HG03108 (cell line): ENCODE results near the gene NFS1.

Experiments used
- ATAC-seq: cut with Tn5 transposase; IDR thresholded peaks from one replicate; pipeline ENCODE4 v1.9.1; 2021; ENCODE audit warnings: moderate library complexity; ENCODE audit not compliant: unreplicated experiment

Gene NFS1

DNA sequence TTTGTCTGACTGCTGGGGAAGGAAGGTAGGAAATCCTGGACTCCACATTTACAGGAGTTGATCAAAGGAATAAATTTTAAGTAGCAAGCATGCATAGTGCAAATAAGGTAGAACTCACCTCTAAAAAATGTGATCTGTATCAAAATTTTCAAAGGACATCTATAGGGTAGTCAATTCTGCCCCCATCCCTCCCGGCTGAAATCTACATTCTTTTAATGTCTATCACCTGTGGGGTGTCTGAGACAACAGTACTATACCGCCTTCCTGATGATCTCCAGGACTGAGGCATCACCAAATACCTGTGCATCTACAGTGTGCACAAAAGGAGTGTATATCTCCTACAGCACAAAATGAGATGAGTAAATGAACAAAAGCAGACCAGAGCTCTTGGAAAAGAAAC, 54.3 kb downstream of the NFS1 start:
- ATAC-seq, result no peak

DNA sequence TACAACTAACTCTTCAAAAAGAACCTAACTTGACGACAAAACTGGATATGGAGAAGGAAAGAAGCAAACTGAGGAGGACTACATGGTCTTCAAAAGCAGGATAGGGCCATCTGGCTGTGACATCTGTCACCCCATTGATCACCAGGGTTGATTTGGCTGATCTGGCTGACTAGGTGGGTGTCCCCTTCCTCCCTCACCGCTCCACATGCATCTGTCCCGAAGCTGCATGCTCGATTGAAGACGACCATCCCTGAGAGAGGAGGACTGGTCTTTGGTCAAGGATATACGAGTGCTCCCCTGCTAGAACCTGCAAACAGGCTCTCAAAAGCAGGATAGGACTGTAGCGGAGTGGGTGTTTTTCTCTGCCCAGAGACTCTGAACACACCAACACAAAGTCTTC, 56.1 kb downstream of the NFS1 start:
- ATAC-seq, result no peak

GRCh38 chr20:35641743-35642142, 57.4 kb downstream of the NFS1 start:
- no peak for ATAC-seq

DNA sequence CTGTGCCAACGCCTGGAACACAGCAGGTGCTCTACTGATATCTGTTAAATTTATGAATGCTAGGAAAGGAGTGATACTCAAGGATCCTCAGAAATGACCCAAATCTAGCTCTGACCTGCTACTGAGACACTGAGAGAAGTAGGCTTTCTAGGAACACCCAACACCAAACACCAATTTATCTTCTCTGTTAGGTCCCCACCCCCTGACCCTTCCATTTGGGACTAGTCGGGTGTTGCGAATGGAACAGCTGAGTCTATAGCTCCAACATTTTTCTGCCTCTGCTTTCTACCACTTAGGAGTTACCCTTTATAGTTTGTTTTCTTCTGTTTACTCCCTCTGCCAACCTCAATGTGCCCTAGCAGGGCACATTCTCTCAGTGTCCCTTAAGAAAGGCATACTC, 58.4 kb downstream of the NFS1 start:
- ATAC-seq, result no peak

DNA sequence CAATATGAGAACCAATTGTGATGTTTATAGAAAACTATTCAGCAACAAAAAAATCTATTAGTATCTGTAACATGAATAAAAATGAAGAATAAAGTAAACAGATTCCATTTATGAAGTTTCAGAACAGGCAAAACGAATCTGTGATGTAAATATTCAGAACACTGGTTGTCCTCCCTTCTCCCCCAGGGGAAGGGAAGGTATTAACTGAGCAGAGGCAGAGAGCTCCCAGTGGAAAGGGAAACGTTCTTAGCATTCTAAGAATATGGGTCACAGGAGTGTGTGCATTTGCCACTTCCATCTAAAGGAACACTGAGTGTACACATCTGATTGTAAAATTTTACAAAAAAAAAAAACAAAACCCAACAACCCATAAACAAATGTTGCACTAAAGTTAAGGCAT, 60.4 kb downstream of the NFS1 start:
- no peak for ATAC-seq

DNA sequence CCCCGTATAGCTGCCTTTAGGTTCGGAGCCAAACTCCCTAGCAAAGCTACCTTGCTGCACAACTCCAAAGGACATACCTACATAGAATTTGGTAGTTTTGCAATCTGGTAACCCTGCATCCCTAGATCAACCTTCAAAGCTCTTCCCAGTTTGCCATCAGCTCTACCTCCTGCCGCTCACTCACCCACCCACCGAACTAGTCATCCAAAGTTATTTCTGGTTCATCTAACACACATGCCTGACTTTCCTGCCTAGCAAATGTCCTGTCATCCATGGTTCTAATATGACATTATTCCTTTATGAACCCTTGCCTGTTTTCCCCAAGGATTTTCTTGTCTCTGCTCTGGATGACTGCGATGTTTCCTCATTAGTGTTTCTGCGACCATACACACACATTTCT, 61.9 kb downstream of the NFS1 start:
- no peak for ATAC-seq

GRCh38 chr20:35636095-35636494, 63.1 kb downstream of the NFS1 start:
- no peak for ATAC-seq

DNA sequence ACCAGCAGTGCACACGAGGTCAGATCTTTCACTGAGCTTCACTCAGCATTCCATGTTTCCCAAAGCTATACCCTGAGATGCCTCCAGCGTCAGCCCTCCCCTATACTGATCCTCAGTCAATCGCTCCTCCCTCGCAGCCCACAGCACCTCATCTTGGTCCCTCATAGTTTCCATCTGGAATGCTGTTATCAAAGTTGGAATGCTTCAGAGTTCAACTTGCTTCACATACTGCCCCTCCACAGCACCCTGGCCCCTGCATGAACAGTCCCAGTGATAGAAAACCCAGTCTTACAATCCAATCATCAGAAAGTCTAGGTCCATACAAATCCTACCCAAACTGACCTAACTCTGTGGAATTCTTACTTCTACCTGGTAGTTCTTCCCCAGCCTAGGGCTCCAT, 63.5 kb downstream of the NFS1 start:
- ATAC-seq, result no peak

GRCh38 chr20:35632539-35633115, 66.5 kb downstream of the NFS1 start:
- no peak for ATAC-seq

DNA sequence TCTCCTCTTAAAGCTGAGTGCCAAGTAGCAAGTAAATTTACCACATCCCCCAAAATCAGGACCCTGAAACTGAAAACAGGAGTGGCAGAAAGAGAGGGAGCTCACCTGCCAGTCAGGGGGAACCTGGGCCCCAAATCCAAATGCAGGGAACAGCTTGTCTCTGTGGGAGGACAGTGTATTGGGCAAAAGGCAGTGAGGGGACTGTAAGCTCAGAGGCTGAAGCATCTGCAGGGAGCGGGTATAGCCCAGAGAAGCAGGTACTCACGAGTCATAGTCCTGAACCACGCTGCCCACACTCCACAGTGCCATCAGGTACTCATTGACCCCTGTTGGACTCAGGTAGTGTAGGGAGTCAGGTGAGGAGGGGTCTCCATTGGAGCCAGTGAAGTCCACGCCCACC, 68.5 kb downstream of the NFS1 start:
- ATAC-seq, result no peak

GRCh38 chr20:35629427-35630145, 69.6 kb downstream of the NFS1 start:
- no peak for ATAC-seq

GRCh38 chr20:35627121-35627520, 72.0 kb downstream of the NFS1 start:
- ATAC-seq, result no peak

DNA sequence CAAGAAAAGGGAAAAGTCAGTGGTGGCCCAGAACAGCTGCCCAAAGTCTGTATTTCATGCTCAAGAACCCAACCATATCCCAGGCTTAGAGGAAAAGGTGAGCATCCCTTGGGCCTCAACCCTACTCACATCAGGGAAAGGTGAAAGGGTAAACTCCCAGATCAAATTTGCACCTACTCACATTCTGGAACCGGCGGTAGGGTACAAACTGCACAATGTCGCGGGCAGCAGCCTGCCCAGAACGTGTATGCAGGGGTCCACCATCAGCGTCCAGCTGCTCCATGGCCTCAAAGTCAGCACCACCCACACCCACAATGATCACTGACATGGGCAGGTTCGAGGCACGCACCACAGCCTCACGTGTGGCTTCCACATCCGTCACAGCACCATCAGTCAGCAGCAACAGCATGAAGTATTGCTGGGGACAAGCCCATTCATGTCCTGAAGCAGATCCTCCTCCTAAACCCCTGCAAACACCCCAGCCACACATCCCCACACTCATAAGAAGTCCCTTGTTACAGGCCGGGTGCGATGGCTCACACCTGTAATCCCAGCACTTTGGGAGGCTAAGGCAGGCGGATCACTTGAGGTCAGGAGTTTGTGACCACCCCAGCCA, 72.7 kb downstream of the NFS1 start:
- ATAC-seq, result no peak

GRCh38 chr20:35625584-35626385, 73.4 kb downstream of the NFS1 start:
- ATAC-seq, result no peak

DNA sequence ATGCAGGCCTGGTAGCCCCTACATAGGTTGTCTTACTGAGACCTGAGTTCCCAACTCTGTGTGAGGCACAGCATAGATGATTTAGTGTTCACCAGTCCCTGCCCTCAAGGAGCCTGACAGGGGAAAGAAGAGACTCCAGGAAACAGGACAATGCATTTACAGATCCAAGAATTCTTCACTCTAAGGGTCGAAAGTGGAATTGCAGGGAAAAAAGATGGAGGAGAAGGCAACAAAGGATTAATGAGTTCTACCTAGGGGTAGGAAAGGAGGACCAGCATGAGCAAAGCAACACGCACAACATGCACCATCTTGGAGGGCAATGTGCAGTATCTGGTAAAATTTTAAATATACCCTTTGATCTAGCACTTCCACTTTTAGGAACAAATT, 77.6 kb downstream of the NFS1 start:
- no peak for ATAC-seq

- ATAC-seq, result no peak
Measured at GRCh38 chr20:35620818-35621559, 78.2 kb downstream of the NFS1 start.

GRCh38 chr20:35619196-35620095, 79.7 kb downstream of the NFS1 start:
- peak; percentile 33 for ATAC-seq

DNA sequence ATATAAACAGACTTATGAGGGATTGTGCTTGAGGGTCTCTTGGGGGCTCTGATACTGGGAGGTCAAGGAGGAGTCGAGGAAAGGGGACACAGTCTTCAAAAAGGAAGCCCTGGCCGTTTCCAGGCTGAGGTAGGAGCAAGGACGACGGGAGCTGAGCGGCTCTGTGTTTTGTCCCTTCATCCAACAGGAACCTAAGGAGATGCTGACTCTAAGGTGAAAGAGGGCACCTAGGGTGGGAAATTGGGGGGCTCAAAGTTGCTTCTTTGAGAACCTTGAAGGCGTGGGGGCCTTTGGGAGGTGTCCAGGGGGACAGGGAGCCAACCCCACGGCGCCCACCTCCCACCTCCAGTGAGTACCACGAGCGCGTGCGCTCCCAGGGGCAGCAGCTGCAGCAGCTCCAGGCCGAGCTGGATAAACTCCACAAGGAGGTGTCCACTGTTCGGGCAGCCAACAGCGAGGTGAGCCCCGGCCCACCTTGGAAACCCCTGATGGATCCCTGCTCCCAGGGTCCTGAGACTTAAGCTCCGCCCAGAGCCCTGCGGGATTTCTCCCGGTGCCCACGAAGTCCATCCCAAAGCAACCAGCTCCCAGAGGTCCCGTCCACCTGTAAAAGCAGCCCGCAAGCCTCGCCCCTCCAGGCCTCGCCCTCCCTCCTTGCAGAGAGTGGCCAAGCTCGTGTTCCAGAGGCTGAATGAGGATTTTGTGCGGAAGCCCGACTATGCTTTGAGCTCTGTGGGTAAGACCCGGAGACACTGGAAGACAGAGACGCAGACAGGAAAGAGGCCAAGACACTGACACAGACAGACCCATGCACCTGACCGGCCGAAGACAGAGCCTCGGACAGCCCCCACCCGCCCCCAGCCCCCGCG, 80.7 kb downstream of the NFS1 start:
- ATAC-seq, result no peak
